Dermis blood vessel endothelial cell (primary cell): Measurements from ENCODE around the gene NRL. TPM values are rescaled to one million over a fixed set of nuclear protein-coding genes. Genes with fewer than 3 reads are reported as not detected.
A peak's percentile ranks its signal among the peaks of the same experiment; 100 is the strongest.

Experiments used
- DNase-seq: peaks from one replicate; pipeline ENCODE4 v3.0.0; 2010
- total RNA-seq: library from RNA; depleted of rRNA; stranded (reverse); fragments of >200 nt; gene quantifications from 2 replicates; pipeline ENCODE4 v1.2.3, GENCODE V29; 2014

NRL gene
- total RNA-seq, 1 donor from 2014 or later: 2.6 TPM

- DNase-seq: peak; percentile 35
These were observed 33.6 kb downstream of the NRL start for GRCh38 chr14:24080888-24081738.

GRCh38 chr14:24080142-24080530 is 34.6 kb downstream of the NRL start:
- no peak for DNase-seq

- DNase-seq: no peak
These were observed 35.1 kb downstream of the NRL start for GRCh38 chr14:24079491-24080141.

GRCh38 chr14:24078146-24078545 is 36.6 kb downstream of the NRL start:
- no peak for DNase-seq

- no peak for DNase-seq
These were observed 37.7 kb downstream of the NRL start for GRCh38 chr14:24077086-24077485.

GRCh38 chr14:24076302-24076601 is 38.5 kb downstream of the NRL start:
- DNase-seq: no peak

GRCh38 chr14:24075485-24076301 is 39.1 kb downstream of the NRL start:
- DNase-seq: no peak

GRCh38 chr14:24074625-24075484 is 39.9 kb downstream of the NRL start:
- DNase-seq: no peak

GRCh38 chr14:24072881-24073877 is 41.6 kb downstream of the NRL start:
- no peak for DNase-seq

- no peak for DNase-seq
These were observed 42.3 kb downstream of the NRL start for GRCh38 chr14:24072436-24072835.

- DNase-seq: no peak
These were observed 42.8 kb downstream of the NRL start for GRCh38 chr14:24071836-24072430.

- no peak for DNase-seq
These were observed 43.5 kb downstream of the NRL start, which contains the start of gene CPNE6 for GRCh38 chr14:24071144-24071697. TSS of gene CPNE6 (plus strand) at chr14:24071562. CDS start at chr14:24072937, 1,375 bp downstream.

GRCh38 chr14:24070285-24071143 is 44.2 kb downstream of the NRL start:
- DNase-seq: no peak

GRCh38 chr14:24069411-24069735 is 45.4 kb downstream of the NRL start:
- DNase-seq: no peak

GRCh38 chr14:24068711-24069410 is 45.9 kb downstream of the NRL start:
- DNase-seq: no peak

- no peak for DNase-seq
These were observed 47.3 kb downstream of the NRL start for GRCh38 chr14:24067133-24068082.

GRCh38 chr14:24066496-24067132 is 48.1 kb downstream of the NRL start:
- DNase-seq: no peak
